ENCODE data around the gene CCDC88C. TPM values are rescaled to one million over a fixed set of nuclear protein-coding genes. Genes with fewer than 3 reads are reported as not detected.
A peak's percentile ranks its signal among the peaks of the same experiment; 100 is the strongest.

Gene CCDC88C
- 21.3 TPM for total RNA-seq (2021; ENCODE audit: unreplicated experiment)
- polyA plus RNA-seq (2012; ENCODE audit: insufficient read length), result 20.1 TPM
- Bru-seq, nascent RNA, result percentile 61 among the genes with signal in this experiment
- BruChase-seq, experiment 1, labeled RNA remaining after a 2-hour chase, result percentile 53 among the genes with signal in this experiment
- percentile 59 among the genes with signal in this experiment for BruChase-seq, experiment 2, labeled RNA remaining after a 6-hour chase
- long read RNA-seq, full-length matches to known transcripts, result 3 of 30 reads
- long read RNA-seq, partial matches to known transcripts, result 5 of 30 reads
- long read RNA-seq, other reads (novel, unspliced or antisense), result 22 of 30 reads

- peak within 1 kb of the TSS; percentile 82 for H3K27ac ChIP-seq (ENCODE audit: low read length)
- no peaks in the 10 kb centered on the region for H3K27me3 ChIP-seq (ENCODE audit: control insufficient read depth, insufficient read depth, low read length)
- in situ Hi-C loops (cut with HindIII; ENCODE audit: low pct_unique_long_range_greater_than_20kb, low sequenced_read_pairs) (no loop called here), intact Hi-C loops (cut with micrococcal nuclease; ENCODE audit: unreplicated experiment) (no loop called here)
- H3K4me1 ChIP-seq (ENCODE audit: control insufficient read depth, insufficient read depth, low read length), result peaks cover 6% of the 10 kb centered on the region
- TF ChIP-seq SIN3A (IDR thresholded peaks at IDR 0.05; ENCODE audit: borderline replicate concordance, insufficient read depth, low read depth, low read length), result no peak
- TF ChIP-seq, protein P1, sequence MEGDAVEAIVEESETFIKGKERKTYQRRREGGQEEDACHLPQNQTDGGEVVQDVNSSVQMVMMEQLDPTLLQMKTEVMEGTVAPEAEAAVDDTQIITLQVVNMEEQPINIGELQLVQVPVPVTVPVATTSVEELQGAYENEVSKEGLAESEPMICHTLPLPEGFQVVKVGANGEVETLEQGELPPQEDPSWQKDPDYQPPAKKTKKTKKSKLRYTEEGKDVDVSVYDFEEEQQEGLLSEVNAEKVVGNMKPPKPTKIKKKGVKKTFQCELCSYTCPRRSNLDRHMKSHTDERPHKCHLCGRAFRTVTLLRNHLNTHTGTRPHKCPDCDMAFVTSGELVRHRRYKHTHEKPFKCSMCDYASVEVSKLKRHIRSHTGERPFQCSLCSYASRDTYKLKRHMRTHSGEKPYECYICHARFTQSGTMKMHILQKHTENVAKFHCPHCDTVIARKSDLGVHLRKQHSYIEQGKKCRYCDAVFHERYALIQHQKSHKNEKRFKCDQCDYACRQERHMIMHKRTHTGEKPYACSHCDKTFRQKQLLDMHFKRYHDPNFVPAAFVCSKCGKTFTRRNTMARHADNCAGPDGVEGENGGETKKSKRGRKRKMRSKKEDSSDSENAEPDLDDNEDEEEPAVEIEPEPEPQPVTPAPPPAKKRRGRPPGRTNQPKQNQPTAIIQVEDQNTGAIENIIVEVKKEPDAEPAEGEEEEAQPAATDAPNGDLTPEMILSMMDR (IDR thresholded peaks at IDR 0.05), result peak; percentile 28; the same call in 1 of the 2 replicates
- no peaks in the 10 kb centered on the region for H3K9me3 ChIP-seq (ENCODE audit: control insufficient read depth, insufficient read depth, low read depth, low read length)
- ChIA-PET POLR2A (no interaction called here), CTCF (interaction anchor here (0.7 to 1.3 kb wide), 3 partner anchors 76 to 131 kb away, joined by 3 to 4 read pairs (median 3); no protein-coding TSS in a partner anchor)
- ATAC-seq (peak; percentile 89), DNase-seq (ENCODE audit: low read depth, low spot score) (no peak)
- H3K4me3 ChIP-seq (ENCODE audit: low read depth in 2 of 2, low read length in 2 of 2), result peak within 1 kb of the TSS; percentile 55 to 57
- no TSS peak for BruUV-seq (replicated peaks)
- no peaks in the 10 kb centered on the region; the same call in none of the 2 replicates for H3K36me3 ChIP-seq (ENCODE audit: control insufficient read depth, insufficient read depth, low read length)
Measured at GRCh38 chr14:91417120-91417982, at the start of gene CCDC88C. Gene CCDC88C (minus strand): TSS chr14:91417820. CDS start chr14:91417690, 130 bp downstream.

- Histone ChIP-seq H3K4me3 (ENCODE audit: low read depth in 2 of 2, low read length in 2 of 2) (no peak overlapping the region), H3K9me3 (ENCODE audit: control insufficient read depth, insufficient read depth, low read depth, low read length) (no peaks in the 10 kb centered on the region), H3K4me1 (ENCODE audit: control insufficient read depth, insufficient read depth, low read length) (no peaks in the 10 kb centered on the region), H3K36me3 (ENCODE audit: control insufficient read depth, insufficient read depth, low read length) (peaks cover 50% of the 10 kb centered on the region), H3K27ac (ENCODE audit: low read length) (no peak overlapping the region), H3K27me3 (ENCODE audit: control insufficient read depth, insufficient read depth, low read length) (no peaks in the 10 kb centered on the region)
- intact Hi-C loops (cut with micrococcal nuclease; ENCODE audit: unreplicated experiment) (no loop called here), in situ Hi-C loops (cut with HindIII; ENCODE audit: low pct_unique_long_range_greater_than_20kb, low sequenced_read_pairs) (no loop called here)
- BruUV-seq (replicated peaks), result no TSS peak
- DNase-seq (ENCODE audit: low read depth, low spot score) (no peak), ATAC-seq (no peak)
- POLR2A ChIA-PET, result no interaction called here
- TF ChIP-seq, protein P1 (IDR thresholded peaks at IDR 0.05), result no peak
- TF ChIP-seq REST (IDR thresholded peaks at IDR 0.05; ENCODE audit: insufficient read depth in 1 of 2, low read depth in 2 of 2, low read length in 1 of 2), result no peak
- TF ChIP-seq POLR2AphosphoS5 (IDR thresholded peaks at IDR 0.05; ENCODE audit: low read depth, low read length), result no peak
- TF ChIP-seq TCF7L2 (IDR thresholded peaks at IDR 0.05; ENCODE audit: low read depth, low read length), result no peak
- TF ChIP-seq SIN3A (IDR thresholded peaks at IDR 0.05; ENCODE audit: borderline replicate concordance, insufficient read depth, low read depth, low read length), result no peak
- CTCF ChIA-PET, result no interaction called here
Measured at GRCh38 chr14:91466192-91466591, 48.6 kb upstream of the CCDC88C start.
